ENCODE results near the gene EXOSC2.

- TF ChIP-seq, protein P1, sequence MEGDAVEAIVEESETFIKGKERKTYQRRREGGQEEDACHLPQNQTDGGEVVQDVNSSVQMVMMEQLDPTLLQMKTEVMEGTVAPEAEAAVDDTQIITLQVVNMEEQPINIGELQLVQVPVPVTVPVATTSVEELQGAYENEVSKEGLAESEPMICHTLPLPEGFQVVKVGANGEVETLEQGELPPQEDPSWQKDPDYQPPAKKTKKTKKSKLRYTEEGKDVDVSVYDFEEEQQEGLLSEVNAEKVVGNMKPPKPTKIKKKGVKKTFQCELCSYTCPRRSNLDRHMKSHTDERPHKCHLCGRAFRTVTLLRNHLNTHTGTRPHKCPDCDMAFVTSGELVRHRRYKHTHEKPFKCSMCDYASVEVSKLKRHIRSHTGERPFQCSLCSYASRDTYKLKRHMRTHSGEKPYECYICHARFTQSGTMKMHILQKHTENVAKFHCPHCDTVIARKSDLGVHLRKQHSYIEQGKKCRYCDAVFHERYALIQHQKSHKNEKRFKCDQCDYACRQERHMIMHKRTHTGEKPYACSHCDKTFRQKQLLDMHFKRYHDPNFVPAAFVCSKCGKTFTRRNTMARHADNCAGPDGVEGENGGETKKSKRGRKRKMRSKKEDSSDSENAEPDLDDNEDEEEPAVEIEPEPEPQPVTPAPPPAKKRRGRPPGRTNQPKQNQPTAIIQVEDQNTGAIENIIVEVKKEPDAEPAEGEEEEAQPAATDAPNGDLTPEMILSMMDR (conservative IDR thresholded peaks at IDR 0.05 in 1 of 2, IDR thresholded peaks at IDR 0.05 in 1 of 2; ENCODE audit: extremely low read depth in 1 of 2, insufficient read depth in 1 of 2, low read depth in 1 of 2, low read length in 2 of 2), result no peak
- TF ChIP-seq EZH2 (IDR thresholded peaks at IDR 0.05; ENCODE audit: borderline replicate concordance, low read length), result no peak
Measured at GRCh38 chr9:130672466-130672865, 21.1 kb upstream of the EXOSC2 start.

Measured in mammary epithelial cell (primary cell).